NCI-H774 (cell line): ENCODE results near the gene KYNU.
"Not testable (repeated sequence)": the region's sequence is repeated elsewhere in the genome, so short reads cannot be mapped to it uniquely, and the experiment has no call there.

Experiments
- DNase-seq: peaks from one replicate; lab custom pipeline; 2025; lab: John Stamatoyannopoulos, UW

The KYNU gene

GRCh38 chr2:142877216-142877838 lies at the start of gene KYNU:
KYNU (plus strand) TSS chr2:142877664; CDS start chr2:142885368, 7,704 bp downstream.
- no peak for DNase-seq

DNA sequence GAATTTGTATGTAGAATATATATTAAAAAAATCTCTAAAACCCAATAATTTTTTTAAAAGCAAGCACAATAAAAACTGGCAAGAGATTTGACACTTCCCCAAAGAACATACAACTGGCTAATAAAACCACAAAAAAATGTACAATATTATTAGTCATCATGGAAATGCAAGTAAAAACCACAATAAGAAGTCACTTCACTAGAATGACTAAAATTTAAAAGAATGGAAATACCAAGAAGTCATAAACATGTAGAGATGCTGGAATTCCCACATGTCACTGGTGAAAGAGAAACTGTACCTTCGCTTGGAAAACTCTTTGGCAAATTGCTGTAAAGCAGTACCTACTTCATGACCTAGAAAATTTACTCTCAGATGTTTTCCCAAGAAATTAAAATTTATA lies 43.4 kb upstream of the KYNU start:
- no peak for DNase-seq

GRCh38 chr2:142840436-142840835 lies 37.0 kb upstream of the KYNU start:
- no peak for DNase-seq

DNA sequence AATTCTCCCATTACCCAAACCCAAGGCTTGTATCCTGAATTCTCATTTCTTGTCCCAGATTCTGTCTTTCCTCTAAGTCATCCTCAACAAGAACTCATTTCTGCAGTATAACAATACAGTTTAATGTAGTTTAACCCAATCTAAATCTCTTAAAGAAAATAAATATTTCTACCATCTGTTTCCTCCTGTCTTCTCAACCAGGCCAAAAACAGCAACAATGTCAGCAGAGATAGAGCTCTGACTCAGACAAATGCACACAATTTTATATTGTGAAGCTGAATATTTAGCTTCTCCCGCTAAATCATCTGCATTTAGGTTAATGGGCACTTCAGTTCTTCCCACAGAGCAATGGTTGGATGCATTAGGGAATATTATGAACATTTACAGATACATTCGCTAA lies 35.7 kb upstream of the KYNU start:
- no peak for DNase-seq

DNA sequence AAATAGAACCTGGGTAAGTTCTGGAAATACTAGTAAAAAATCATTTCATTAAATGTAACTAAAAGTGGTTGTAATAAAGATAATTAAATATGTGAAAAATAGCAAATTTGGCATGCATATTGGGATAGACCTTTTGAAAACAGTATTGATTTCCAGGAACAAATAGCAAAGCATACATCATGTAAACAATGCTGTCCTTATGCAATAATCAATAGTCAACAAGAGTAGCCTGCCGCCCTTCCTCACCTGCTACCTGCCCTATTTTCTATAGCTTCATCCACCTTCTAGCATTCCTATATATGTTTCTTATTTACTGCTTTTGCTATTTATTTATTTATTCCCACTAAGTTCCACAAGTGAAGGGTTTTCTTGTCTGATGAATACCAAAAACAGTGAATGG lies 35.1 kb upstream of the KYNU start:
- DNase-seq, result no peak

DNA sequence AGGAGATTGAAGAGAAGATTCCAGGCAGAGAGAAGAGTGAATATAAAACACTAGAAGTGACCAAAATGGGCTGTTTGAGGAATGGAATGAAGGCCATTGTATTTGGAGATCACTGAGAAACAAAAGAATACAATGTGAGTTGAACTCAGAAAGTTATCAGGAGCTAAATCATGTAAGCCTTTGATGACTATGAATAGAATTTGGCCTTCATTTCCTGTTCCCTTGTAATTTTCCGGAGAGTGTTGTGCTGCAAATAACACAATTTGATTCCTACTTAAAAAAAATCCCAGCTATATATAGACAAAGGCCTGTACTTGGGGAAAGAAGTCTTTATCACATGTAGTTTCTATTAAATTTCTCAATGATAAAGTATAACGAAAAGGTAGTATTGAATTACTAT lies 33.7 kb upstream of the KYNU start:
- no peak for DNase-seq

GRCh38 chr2:142848023-142848606 lies 29.3 kb upstream of the KYNU start:
- DNase-seq, result no peak

- no peak for DNase-seq
Observed at GRCh38 chr2:142849820-142850219, 27.6 kb upstream of the KYNU start.

DNA sequence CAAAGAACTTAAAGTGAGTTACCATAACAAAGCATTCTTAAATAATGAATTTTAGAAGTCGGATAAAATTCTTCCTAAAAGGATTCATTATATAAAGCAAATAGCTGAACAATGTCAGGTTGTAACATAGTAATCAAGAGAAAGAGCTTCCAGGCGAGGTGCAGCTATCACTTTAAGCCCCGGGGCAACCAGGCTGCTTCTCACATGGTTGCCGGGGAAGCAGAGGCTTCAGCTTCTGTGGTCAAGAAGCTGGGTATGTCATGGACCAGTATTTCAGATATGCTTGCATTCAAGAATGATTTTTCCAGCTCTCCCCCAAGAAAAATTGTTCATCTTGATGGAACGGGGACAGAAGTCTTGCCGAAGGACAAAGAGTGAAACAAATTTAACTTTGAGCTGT lies 23.6 kb upstream of the KYNU start:
- DNase-seq, result no peak

- DNase-seq, result no peak
Observed at GRCh38 chr2:142857256-142858164, 20.0 kb upstream of the KYNU start.

- DNase-seq, result no peak
Observed at GRCh38 chr2:142858961-142859360, 18.5 kb upstream of the KYNU start.

GRCh38 chr2:142862299-142862698 lies 15.2 kb upstream of the KYNU start:
- no peak for DNase-seq

- no peak for DNase-seq
Observed at GRCh38 chr2:142862847-142863246, 14.6 kb upstream of the KYNU start.

DNA sequence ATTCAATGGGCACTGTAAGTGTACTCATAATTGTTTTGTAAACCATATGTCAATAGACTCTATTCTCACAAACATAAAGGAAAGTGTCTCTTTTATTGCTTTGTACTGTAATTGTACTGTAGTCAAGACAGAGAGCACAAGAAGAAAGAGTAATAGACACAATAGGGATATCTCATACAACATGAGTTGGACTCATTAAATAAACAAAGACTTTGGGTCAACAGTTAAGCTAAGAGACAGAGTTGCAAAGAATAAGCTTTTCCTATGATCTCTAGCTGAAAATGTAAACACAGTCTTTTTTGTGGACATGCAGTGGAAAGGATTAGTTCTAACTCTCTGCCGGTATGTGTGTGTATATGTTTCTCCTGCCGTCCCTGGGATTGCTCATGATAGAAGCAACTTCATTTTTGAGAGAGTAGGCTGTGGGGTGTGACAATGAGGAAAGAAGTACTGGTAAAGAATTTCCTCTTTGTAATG lies 13.9 kb upstream of the KYNU start:
- peak; percentile 53 for DNase-seq

DNA sequence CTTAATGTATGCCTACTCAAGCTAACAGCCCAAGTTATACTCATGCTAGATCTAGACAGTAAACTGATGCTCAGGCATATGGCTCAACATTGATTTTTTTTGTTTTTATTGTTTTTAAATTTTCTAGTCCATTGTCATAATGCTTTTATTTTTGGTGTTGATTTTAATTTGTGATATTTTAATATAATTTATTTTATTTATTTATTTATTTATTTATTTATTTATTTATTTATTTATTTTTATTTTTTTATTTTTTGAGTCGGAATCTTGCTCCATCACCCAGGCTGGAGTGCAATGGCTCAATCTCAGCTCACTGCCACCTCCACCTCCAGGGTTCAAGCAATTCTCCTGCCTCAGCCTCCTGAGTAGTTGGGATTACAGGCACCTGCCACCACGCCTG lies 12.9 kb upstream of the KYNU start:
- not testable (repeated sequence) for DNase-seq

DNA sequence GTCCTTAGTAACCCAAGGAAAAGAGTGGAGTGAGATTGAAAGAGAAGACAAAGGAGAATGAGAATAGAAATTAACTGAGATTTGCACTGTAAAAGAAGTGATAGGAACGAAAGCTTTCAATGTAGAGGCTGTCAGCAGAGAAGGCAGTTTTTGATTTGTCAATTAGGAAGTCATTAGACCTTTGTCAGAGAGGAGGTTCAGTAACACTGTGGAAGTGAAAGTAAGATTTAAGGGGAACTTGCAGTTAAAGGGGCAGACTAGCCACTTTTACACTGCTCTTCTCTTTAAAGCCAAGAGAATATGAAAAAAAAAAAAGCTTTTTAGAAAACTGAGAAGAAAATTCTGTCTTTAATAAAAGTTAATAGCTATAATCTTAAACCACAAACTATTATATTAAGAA lies 11.5 kb upstream of the KYNU start:
- DNase-seq, result no peak

DNA sequence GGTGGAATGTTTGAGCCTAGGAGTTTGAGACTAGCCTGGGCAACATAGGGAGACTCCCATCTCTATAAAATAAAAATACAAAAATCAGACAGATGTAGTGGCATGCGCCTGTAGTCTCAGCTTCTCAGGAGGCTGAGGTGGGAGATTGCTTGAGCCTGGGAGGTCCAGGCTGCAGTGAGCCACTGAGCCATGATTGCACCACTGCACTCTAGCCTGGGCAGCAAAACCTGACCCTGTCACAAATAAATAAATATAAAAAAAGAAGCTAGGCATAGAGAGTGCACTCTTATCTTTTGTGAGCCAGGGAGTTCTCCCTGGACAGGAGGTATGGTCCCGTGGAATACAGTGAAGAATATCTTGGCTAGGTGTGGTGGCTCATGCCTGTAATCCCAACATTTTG lies 11.0 kb upstream of the KYNU start:
- no peak for DNase-seq

DNA sequence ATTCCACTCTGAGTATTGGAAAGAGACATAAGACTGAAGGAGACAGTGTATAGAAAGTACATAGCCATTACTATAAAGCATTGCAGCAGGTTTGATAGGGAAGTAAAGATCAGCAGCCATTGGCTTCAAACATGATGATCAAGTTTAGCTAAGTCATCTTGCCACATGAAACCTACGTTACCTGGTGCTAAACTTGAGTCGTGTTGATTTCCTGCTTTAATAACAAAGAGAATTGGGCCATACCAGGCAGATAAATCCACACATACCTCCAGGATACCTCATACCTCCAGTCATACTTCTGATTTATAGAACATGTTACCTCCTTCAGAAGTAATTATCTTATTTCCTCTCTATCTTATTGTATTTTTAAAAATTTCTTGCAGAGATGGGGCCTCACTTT lies 10.3 kb upstream of the KYNU start:
- DNase-seq, result no peak

- DNase-seq, result no peak
Observed at GRCh38 chr2:142868229-142868762, 9.2 kb upstream of the KYNU start.

GRCh38 chr2:142869065-142869460 lies 8.4 kb upstream of the KYNU start:
- not testable (repeated sequence) for DNase-seq

DNA sequence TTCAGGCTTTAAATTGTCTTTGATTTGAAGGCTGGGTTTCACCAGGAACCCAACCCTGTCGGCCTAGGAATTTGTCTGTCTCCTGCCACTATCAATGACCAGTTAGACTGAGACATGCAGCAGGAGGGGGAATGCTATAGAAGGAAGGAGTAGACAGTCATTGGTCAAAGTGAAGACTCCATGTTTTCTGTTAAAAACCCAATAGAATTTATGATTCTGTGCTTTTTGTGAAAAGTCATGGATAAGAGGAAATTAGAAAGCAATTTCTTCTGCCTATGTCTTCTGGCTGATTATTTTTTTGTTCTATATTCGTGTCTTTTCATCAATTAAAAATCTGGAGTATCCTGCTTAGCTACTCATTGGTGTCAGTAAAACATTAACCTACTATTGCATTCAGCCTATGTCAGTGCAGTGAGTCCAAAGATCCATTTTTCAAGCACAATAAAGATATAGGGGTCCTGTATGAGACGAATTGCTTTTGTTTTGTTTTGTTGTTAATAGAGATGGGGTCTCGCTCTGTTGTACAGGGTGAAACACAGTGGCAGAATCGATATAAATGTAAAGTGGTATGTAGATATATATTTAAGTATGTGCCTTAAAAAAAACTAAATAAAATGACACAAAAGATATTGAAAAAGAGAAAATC lies 7.9 kb upstream of the KYNU start:
- DNase-seq, result no peak

DNA sequence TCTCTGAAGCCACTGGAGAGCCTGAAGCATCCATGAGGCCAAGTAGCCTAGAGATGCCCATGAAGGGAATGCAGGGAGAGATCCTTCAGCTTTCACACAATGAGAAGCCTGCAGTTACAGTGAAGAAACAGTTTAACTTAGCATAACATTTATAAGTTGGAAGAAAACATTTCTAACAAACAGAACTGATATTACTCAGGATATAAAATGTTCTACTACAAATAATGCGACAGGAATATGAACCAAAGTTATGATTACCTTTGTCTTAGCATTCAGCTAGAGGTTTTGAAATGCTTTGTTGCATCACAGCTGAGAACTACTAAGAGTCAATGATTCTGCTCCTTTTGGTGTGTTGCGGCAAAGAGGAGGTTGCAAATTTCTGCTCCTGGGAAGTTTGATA lies 6.9 kb upstream of the KYNU start:
- DNase-seq, result no peak
